RPMI8226 (cell line): ENCODE measurements around the gene ZNF605.
A peak's percentile ranks its signal among the peaks of the same experiment; 100 is the strongest.
"Not testable (repeated sequence)": the region's sequence is repeated elsewhere in the genome, so short reads cannot be mapped to it uniquely, and the experiment has no call there.

Experiments
- DNase-seq: peaks from one replicate; pipeline ENCODE4 v3.0.0-alpha.2; 2015

ZNF605 gene

GRCh38 chr12:132956011-132956788 lies at the start of gene ZNF605:
TSS of gene ZNF605 (minus strand) at chr12:132956306. CDS start at chr12:132945635, 10,671 bp downstream.
- peak; percentile 79 for DNase-seq

GRCh38 chr12:132998741-132999140 lies 42.6 kb upstream of the ZNF605 start:
- DNase-seq = no peak

GRCh38 chr12:132986885-132987225 lies 30.7 kb upstream of the ZNF605 start:
- DNase-seq = peak; percentile 23

GRCh38 chr12:132986001-132986884 lies 30.1 kb upstream of the ZNF605 start, which contains the start of gene ZNF26:
TSS of gene ZNF26 (plus strand) at chr12:132986367. CDS start at chr12:132986841, 474 bp downstream.
- DNase-seq = peak; percentile 91

DNA sequence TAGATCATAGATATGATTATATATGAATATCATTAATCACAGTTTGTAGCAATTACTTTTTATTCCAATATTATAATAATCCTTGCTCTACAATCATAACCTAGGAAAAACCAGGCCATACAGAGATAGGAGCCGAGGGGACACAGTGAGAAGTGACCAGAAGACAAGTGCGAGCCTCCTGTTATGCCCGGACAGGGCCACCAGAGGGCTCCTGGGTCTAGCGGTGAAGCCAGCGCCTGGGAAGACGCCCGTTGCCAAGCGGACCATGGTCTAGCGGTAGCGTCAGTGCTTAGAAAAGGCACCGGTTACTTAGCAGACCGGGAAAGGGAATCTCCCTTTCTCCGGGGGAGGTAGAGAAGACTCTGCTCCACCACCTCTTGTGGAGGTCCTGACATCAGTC lies 20.8 kb upstream of the ZNF605 start:
- peak; percentile 53 for DNase-seq

GRCh38 chr12:132972374-132972773 lies 16.3 kb upstream of the ZNF605 start:
- no peak for DNase-seq

GRCh38 chr12:132967736-132968135 lies 11.6 kb upstream of the ZNF605 start:
- no peak for DNase-seq

GRCh38 chr12:132966676-132967415 lies 10.7 kb upstream of the ZNF605 start:
- DNase-seq = no peak

DNA sequence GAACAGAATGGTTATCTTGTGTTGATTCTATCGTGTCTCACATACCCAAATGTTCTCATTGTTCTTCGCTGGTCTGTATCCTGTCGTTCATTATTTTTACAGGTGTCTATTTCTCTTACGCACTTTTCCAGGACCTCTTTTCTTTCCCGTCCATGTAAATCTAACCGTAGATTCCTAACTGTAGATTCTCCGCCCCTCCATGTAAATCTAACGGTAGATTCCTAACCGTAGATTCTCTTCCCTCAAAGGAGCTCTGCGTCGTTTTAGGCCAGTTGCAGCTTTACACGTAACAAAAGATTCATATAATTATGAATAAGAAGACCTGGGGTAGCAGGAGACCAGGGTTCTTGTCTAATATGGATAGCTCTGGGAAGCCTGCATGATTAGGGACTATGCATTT lies 9.7 kb upstream of the ZNF605 start:
- DNase-seq = no peak

DNA sequence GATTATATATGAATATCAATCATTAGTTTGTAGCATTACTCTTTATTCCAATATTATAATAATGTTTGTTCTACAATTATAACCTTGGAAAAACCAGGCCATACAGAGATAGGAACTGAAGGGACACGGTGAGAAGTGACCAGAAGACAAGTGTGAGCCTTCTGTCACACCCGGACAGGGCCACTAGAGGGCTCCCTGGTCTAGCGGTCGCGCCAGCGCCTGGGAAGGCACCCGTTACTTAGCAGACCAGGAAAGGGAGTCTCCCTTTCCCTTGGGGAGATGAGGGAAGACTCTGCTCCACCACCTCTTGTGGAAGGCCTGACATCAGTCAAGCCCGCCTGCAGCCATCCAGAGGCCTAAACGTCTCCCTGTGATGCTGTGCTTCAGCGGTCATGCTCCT lies 7.8 kb upstream of the ZNF605 start:
- peak; percentile 49 for DNase-seq

DNA sequence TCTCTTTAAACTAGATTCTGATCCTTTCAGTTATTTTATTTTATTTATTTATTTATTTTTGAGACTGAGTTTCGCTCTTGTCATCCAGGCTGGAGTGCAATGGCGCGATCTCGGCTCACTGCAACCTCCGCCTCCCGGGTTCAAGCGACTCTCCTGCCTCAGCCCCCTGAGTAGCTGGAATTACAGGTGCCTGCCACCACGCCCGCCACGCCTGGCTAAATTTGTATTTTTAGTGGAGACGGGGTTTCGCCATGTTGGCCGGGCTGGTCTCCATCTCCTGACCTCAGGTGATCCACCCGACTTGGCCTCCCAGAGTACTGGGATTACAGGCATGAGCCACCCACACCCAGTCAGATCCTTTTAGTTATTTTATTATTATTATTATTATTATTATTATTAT lies 5.7 kb upstream of the ZNF605 start:
- DNase-seq = not testable (repeated sequence)

DNA sequence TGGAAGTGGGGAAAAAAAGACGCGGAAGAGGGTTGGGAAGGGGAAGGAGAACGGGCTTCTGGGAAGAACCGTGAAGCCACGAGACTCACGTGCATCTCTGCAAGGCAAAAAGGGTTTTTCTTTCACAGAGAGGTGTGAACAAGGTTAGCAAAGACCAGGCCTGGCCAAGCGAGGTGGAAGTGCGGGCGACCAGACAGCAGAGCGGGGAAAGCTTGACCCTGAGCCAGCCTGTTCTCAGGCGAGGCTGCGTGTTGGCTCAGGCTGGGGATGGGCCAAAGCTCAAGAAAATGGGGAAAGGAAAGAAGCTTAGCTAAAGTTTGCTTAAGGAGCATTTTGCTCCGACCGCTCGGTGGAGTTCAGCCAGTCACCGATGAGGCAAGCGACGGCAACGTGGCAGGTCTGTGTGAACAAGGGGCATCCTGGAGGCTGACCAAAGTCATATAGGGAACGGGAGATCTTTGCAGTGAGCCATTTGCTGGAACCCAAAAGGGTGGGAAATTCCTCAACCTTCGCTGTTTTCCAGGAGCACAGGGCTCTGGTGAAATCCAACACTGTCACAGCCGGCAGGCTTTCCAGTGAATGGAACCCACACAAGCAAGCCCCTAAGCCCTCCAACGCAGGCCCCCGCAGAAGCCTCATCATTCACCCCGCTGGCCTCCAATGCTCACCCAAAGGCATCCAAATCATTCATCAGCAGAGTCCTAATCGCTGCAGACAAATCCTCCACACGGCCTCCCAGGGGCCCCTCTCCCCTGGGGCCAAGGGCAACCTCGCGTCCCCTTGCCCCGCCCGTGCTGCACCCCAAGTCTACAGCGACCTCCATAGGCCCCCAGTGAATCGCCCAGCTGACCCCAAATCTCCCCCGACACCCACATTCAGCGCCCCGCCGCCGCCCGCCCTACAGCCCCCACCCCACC lies 754 bp downstream of the ZNF605 start:
- peak; percentile 11 for DNase-seq

DNA sequence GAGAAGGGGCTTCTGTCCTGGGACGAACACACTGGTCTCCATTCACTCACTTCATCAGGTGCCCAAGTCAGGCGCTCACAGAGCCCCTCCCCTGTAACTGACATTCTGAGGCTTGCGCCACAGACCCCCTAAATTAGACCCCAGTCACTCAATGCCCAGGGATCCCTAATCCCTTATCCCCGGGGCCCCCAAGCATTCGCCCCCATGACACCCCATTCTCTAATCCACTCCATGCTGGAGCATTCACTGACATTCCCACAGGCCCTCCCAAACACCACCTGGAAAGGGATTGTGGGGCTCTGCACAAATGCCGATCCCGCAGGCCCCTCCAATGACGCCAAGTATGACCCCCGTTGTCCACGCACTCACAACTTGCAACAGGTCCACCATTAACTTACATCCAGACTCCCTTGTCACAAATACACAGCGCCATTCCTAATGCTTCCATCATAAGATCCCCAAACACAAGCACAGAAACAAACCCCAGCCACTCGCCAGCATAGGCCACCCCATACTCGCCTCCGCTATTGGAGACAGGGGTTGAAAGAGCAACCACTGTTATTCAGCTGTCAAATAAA lies 1.5 kb downstream of the ZNF605 start:
- peak; percentile 4 for DNase-seq

GRCh38 chr12:132953771-132954170 lies 2.3 kb downstream of the ZNF605 start:
- DNase-seq = no peak

- no peak for DNase-seq
Measured at GRCh38 chr12:132953163-132953425, 3.0 kb downstream of the ZNF605 start.

GRCh38 chr12:132952371-132953162 lies 3.5 kb downstream of the ZNF605 start:
- DNase-seq = no peak

GRCh38 chr12:132951649-132952048 lies 4.5 kb downstream of the ZNF605 start:
- DNase-seq = no peak

DNA sequence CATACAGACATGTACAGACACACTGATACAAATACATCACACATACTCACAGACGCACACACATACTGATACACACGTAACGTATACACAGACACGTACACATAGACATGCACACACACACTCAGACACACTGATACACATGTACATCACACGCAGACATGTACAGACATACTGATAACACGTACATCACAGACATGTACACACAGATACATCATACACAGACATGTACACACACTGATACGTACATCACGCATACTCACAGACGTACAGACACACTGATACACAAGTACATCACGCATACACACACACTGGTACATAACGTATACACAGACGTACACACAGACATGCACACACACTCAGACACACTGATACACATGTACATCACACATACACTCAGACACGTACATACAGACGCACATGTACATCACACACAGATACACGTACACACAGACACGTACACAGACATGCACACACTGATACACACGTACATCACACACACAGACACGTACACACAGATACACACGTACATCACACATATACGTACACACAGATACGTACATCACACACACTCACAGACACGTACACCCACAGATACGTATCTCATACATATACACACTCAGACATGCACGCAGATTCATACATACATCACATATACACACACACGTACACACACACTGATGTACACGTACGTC lies 5.1 kb downstream of the ZNF605 start:
- no peak for DNase-seq

DNA sequence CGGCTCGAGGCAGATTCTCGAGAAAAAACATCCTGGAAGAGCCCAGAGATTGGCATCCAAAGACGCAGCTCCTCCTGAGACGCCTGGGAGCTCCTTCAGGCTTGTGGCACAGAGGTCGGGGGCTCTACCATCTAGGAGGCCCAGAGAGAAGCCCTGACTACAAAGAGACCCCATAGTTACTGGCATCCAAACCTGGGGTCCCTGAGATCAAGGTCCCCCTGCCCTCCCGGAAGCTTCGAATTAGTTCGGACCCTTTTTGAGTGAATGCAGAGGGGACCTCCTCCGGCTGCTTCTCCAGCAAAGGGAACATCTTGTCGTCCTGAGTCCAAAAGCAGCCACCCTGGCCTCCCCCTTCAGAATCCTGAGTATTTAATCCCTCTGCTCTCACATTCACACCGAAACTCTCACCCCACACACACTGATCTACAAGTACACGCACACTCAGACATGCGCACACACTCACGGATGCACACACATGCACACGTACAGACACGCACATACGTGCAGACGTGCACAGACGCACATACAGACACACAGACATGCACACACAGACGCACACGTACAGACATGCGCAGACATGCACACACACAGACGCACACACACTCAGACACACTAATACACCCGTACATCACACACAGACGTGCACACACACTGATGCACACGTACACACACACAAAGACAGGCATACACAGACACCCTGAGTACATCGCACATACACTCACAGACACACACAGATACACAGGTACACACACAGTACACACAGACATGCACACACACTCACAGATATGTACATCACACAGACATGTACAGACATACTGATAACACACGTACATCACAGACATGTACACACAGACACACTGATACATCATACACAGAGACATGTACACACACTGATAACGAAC lies 5.9 kb downstream of the ZNF605 start:
- DNase-seq = no peak
